Sigmoid colon (tissue), 4 donors: ENCODE data around the gene A3GALT2.

Experiments
- CTCF ChIP-seq, 4 experiments: fragments of 450-650 bp in 3 of 4; fragments of 200-600 bp in 1 of 4; IDR thresholded peaks; one replicate each; pipeline ENCODE4 v1.5.1; 2016 to 2019; ENCODE audit warnings: antibody characterized with exemption in 4 of 4, mild to moderate bottlenecking in 3 of 4, moderate library complexity in 2 of 4
- EP300 ChIP-seq, 4 donors: sonication (generic); formaldehyde crosslinking; IDR thresholded peaks; one replicate each; pipeline ENCODE4 v1.6.1; 2017; ENCODE audit warnings: antibody characterized with exemption in 4 of 4
- POLR2A ChIP-seq, 2 donors: fragments of 450-650 bp; IDR thresholded peaks; one replicate each; pipeline ENCODE4 v1.6.1; 2016; ENCODE audit warnings: antibody characterized with exemption in 2 of 2, mild to moderate bottlenecking in 2 of 2, moderate library complexity in 2 of 2
- POLR2AphosphoS5 ChIP-seq, 4 donors: sonication (generic); formaldehyde crosslinking; IDR thresholded peaks; one replicate each; pipeline ENCODE4 v1.6.1; 2017; ENCODE audit warnings: antibody characterized with exemption in 4 of 4

- TF ChIP-seq POLR2A (IDR thresholded peaks at IDR 0.05) (no peak), CTCF (IDR thresholded peaks at IDR 0.05) (no peak), EP300 (IDR thresholded peaks at IDR 0.05) (no peak), POLR2AphosphoS5 (IDR thresholded peaks at IDR 0.05) (no peak)
Observed at GRCh38 chr1:33296082-33296458, 24.8 kb downstream of the A3GALT2 start.
